Suppressor macrophage treated with lipopolysaccharide for 1 hour (primary cell): Measurements from ENCODE around the gene RPS15.

Experiments
- DNase-seq, 3 donors: peaks; one replicate each; pipeline ENCODE4 v3.0.0-alpha.2; 2020 to 2022

RPS15 gene

DNA sequence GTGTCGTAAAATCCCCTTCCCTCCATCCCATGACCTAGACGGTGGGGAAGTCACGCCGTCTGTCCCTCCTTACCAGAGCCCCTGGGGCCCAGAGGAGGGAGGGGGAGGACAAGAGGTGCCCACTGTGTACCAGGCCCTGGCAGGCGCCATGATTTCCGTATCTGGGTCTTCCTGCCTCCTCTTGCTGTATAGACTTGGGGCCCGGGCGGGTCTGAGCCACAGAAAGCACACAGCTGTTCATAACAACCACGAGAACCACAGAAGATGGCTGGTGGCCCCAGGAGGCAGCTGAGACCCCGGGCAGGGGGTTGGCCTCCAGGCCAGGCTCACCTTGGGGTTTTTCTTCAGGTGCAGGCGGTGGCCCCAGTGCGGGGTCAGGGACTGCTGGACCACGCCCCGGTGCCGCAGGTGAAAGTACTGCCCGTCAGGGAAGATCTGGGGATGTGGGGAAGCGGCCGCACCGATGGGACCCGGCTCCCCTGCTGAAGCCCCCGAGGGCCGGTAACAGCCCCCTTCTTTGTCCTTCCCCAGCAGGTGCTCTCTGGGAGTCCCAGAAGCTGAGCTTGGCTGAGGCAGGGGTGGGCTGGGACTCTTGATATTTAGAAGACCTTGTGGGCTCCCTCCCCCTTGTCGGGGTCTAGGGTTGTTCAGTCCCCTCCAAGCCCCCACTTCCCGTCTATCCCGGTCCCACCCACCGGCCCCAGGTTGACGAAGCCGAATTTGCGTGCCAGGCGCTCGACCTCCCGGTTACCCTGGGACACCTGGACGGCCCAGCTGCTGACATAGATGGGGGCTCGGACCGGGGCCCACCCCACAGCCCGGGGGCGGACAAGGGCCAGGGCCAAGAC is 51.5 kb downstream of the RPS15 start:
- no peak for DNase-seq
